ENCODE results near the gene AKIRIN2. TPM values are rescaled to one million over a fixed set of nuclear protein-coding genes. Genes with fewer than 3 reads are reported as not detected.

AKIRIN2 gene
- total RNA-seq, 1 experiment from 2014 or later: 47.0 TPM

DNA sequence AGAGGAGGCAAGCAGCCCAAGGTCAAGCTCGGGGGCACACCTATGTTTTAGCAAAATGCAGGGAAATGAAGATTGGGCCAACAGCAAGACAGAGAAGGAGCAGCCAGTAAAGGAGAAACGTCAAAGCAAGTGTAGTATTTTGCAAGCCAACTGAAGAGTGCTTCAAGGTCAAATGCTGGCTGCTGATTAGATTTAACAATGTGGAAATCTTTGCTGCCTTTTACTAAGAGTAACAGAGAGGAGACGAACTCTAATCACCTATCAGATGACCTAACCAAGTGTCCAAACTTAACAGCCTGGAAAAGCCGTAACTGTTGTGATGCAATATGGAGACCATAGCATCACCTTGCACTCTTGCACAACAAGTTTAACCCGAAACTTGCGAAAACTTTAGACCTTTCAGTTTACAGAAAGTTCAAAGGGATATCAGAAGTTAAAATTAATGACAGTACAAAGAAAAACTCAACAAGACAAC, 30.4 kb downstream of the AKIRIN2 start:
- no peak overlapping the region for H3K9ac ChIP-seq (ENCODE audit: low read length)
- 0 out of 2 replicates have a peak, but pooled peaks cover 3% of the 10 kb centered on the region for H4K20me1 ChIP-seq (ENCODE audit: insufficient read depth, low read depth, low read length)
- no peak overlapping the region for H3K27ac ChIP-seq (ENCODE audit: low read length)
- no peaks in the 10 kb centered on the region for H3K79me2 ChIP-seq (ENCODE audit: low read length)
- H3K4me2 ChIP-seq (ENCODE audit: low read depth, low read length, poor library complexity, severe bottlenecking): no peak overlapping the region
- no peak overlapping the region for H2AFZ ChIP-seq (ENCODE audit: low read length)
- H3K4me3 ChIP-seq (ENCODE audit: low read length): no peak overlapping the region
- no peaks in the 10 kb centered on the region for H3K4me1 ChIP-seq (ENCODE audit: low read length)
- no peaks in the 10 kb centered on the region for H3K9me2 ChIP-seq (replicated peaks; ENCODE audit: insufficient read depth, low read length)
- no peaks in the 10 kb centered on the region for H3K27me3 ChIP-seq (ENCODE audit: low read length)
- no peak for DNase-seq
- peaks cover 48% of the 10 kb centered on the region for H3K36me3 ChIP-seq (ENCODE audit: insufficient read depth, low read length)
- no peaks in the 10 kb centered on the region for H3K9me3 ChIP-seq (ENCODE audit: low read length)

- H3K4me2 ChIP-seq (ENCODE audit: low read depth, low read length, poor library complexity, severe bottlenecking): no peak overlapping the region
- DNase-seq: no peak
- no peaks in the 10 kb centered on the region for H3K9me2 ChIP-seq (replicated peaks; ENCODE audit: insufficient read depth, low read length)
- no peak overlapping the region for H2AFZ ChIP-seq (ENCODE audit: low read length)
- H3K9ac ChIP-seq (ENCODE audit: low read length): no peak overlapping the region
- no peaks in the 10 kb centered on the region for H4K20me1 ChIP-seq (ENCODE audit: insufficient read depth, low read depth, low read length)
- no peaks in the 10 kb centered on the region for H3K79me2 ChIP-seq (ENCODE audit: low read length)
- H3K4me3 ChIP-seq (ENCODE audit: low read length): no peak overlapping the region
- H3K4me1 ChIP-seq (ENCODE audit: low read length): no peaks in the 10 kb centered on the region
- H3K36me3 ChIP-seq (ENCODE audit: insufficient read depth, low read length): peaks cover 47% of the 10 kb centered on the region
- H3K27me3 ChIP-seq (ENCODE audit: low read length): no peaks in the 10 kb centered on the region
- H3K27ac ChIP-seq (ENCODE audit: low read length): no peak overlapping the region
- no peaks in the 10 kb centered on the region for H3K9me3 ChIP-seq (ENCODE audit: low read length)
Measured at GRCh38 chr6:87670707-87671106, 31.3 kb downstream of the AKIRIN2 start.

DNA sequence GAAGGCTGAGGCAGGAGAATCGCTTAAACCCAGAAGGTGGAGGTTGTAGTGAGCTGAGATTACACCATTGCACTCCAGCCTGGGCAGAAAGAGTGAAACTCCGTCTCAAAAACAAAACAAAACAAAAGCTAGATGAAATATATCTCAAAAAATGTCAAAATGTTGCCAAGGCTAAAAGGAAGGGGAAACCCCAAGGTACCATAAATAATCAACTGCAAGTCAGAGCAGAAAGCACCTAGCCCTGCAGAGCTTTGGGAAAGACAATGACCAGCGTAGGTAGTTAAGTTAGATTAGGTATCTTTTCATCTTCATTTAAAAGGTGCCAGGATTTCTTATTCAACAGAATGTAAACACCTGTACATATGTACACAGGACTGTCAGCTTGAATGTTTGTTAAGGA, 33.0 kb downstream of the AKIRIN2 start:
- no peak overlapping the region for H3K27ac ChIP-seq (ENCODE audit: low read length)
- no peaks in the 10 kb centered on the region for H3K9me3 ChIP-seq (ENCODE audit: low read length)
- no peaks in the 10 kb centered on the region for H3K79me2 ChIP-seq (ENCODE audit: low read length)
- H3K27me3 ChIP-seq (ENCODE audit: low read length): no peaks in the 10 kb centered on the region
- H3K9ac ChIP-seq (ENCODE audit: low read length): no peak overlapping the region
- H4K20me1 ChIP-seq (ENCODE audit: insufficient read depth, low read depth, low read length): no peaks in the 10 kb centered on the region
- peaks cover 38% of the 10 kb centered on the region for H3K36me3 ChIP-seq (ENCODE audit: insufficient read depth, low read length)
- no peaks in the 10 kb centered on the region for H3K4me1 ChIP-seq (ENCODE audit: low read length)
- H2AFZ ChIP-seq (ENCODE audit: low read length): no peak overlapping the region
- H3K9me2 ChIP-seq (replicated peaks; ENCODE audit: insufficient read depth, low read length): no peaks in the 10 kb centered on the region
- H3K4me3 ChIP-seq (ENCODE audit: low read length): no peak overlapping the region
- no peak overlapping the region for H3K4me2 ChIP-seq (ENCODE audit: low read depth, low read length, poor library complexity, severe bottlenecking)
- DNase-seq: no peak

GRCh38 chr6:87668013-87668412, 34.0 kb downstream of the AKIRIN2 start:
- no peak overlapping the region for H2AFZ ChIP-seq (ENCODE audit: low read length)
- H3K4me3 ChIP-seq (ENCODE audit: low read length): no peak overlapping the region
- DNase-seq: no peak
- no peaks in the 10 kb centered on the region for H3K9me3 ChIP-seq (ENCODE audit: low read length)
- no peak overlapping the region for H3K4me2 ChIP-seq (ENCODE audit: low read depth, low read length, poor library complexity, severe bottlenecking)
- H3K9ac ChIP-seq (ENCODE audit: low read length): no peak overlapping the region
- peaks cover 38% of the 10 kb centered on the region for H3K36me3 ChIP-seq (ENCODE audit: insufficient read depth, low read length)
- no peaks in the 10 kb centered on the region for H3K4me1 ChIP-seq (ENCODE audit: low read length)
- H3K79me2 ChIP-seq (ENCODE audit: low read length): no peaks in the 10 kb centered on the region
- no peaks in the 10 kb centered on the region for H3K9me2 ChIP-seq (replicated peaks; ENCODE audit: insufficient read depth, low read length)
- H4K20me1 ChIP-seq (ENCODE audit: insufficient read depth, low read depth, low read length): no peaks in the 10 kb centered on the region
- no peaks in the 10 kb centered on the region for H3K27me3 ChIP-seq (ENCODE audit: low read length)
- H3K27ac ChIP-seq (ENCODE audit: low read length): no peak overlapping the region

DNA sequence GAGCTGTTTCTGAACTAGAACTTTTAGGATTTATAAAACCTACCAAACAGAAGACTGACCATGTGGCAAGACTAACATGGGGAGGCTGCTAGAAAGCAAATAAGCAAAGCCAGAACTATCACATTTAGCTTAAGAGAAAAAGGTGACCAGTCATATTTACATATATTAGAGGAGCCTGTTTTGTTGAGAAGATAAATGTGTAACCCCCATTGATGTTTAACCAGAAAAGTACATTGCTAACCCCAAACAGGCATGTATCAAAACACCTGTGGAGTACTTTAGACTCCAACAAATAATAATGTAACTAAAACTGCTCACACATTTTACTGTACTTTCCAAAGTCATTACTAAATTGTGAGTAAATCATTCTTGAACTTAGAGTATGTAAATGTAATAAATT, 35.0 kb downstream of the AKIRIN2 start:
- Histone ChIP-seq H2AFZ (ENCODE audit: low read length) (no peak overlapping the region), H3K9ac (ENCODE audit: low read length) (no peak overlapping the region), H3K27me3 (ENCODE audit: low read length) (no peaks in the 10 kb centered on the region), H3K9me3 (ENCODE audit: low read length) (no peaks in the 10 kb centered on the region), H3K9me2 (replicated peaks; ENCODE audit: insufficient read depth, low read length) (no peaks in the 10 kb centered on the region), H3K4me1 (ENCODE audit: low read length) (no peaks in the 10 kb centered on the region), H3K27ac (ENCODE audit: low read length) (no peak overlapping the region), H3K79me2 (ENCODE audit: low read length) (no peaks in the 10 kb centered on the region), H3K36me3 (ENCODE audit: insufficient read depth, low read length) (peaks cover 30% of the 10 kb centered on the region), H3K4me3 (ENCODE audit: low read length) (no peak overlapping the region), H3K4me2 (ENCODE audit: low read depth, low read length, poor library complexity, severe bottlenecking) (no peak overlapping the region), H4K20me1 (ENCODE audit: insufficient read depth, low read depth, low read length) (no peaks in the 10 kb centered on the region)
- no peak for DNase-seq

DNA sequence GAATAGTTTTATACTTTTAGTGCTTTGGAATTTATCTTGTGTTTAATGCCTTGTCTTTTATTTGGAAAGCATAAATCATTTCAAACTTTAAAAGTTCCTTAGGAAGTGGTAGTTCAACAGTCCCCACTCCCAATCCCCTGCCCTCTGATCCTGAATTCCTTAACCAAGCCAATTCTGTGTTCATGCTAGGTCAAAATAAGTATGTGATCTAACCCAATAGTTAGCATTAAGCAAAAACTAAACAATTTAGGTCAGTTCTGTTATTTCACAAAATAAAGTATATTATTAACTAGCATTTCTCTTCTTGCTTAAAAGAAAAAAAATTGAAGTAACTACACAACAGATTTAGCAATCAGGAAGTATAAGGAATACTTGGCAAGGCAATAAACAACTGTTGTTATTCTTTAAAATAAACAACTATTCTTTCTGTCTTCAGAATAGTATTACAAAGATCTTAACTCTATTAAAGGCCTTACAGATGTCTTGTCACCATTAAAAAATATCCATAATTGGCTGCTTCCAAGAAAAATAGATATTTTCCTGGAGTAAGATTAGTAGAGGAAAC, 37.0 kb downstream of the AKIRIN2 start:
- H3K27ac ChIP-seq (ENCODE audit: low read length): no peak overlapping the region
- no peak overlapping the region for H3K4me2 ChIP-seq (ENCODE audit: low read depth, low read length, poor library complexity, severe bottlenecking)
- no peaks in the 10 kb centered on the region for H3K27me3 ChIP-seq (ENCODE audit: low read length)
- no peaks in the 10 kb centered on the region for H3K79me2 ChIP-seq (ENCODE audit: low read length)
- H3K9me2 ChIP-seq (replicated peaks; ENCODE audit: insufficient read depth, low read length): no peaks in the 10 kb centered on the region
- H3K9ac ChIP-seq (ENCODE audit: low read length): no peak overlapping the region
- no peak for DNase-seq
- no peaks in the 10 kb centered on the region for H3K9me3 ChIP-seq (ENCODE audit: low read length)
- peaks cover 28% of the 10 kb centered on the region for H3K36me3 ChIP-seq (ENCODE audit: insufficient read depth, low read length)
- no peaks in the 10 kb centered on the region for H3K4me1 ChIP-seq (ENCODE audit: low read length)
- H3K4me3 ChIP-seq (ENCODE audit: low read length): no peak overlapping the region
- no peaks in the 10 kb centered on the region for H4K20me1 ChIP-seq (ENCODE audit: insufficient read depth, low read depth, low read length)
- H2AFZ ChIP-seq (ENCODE audit: low read length): no peak overlapping the region

DNA sequence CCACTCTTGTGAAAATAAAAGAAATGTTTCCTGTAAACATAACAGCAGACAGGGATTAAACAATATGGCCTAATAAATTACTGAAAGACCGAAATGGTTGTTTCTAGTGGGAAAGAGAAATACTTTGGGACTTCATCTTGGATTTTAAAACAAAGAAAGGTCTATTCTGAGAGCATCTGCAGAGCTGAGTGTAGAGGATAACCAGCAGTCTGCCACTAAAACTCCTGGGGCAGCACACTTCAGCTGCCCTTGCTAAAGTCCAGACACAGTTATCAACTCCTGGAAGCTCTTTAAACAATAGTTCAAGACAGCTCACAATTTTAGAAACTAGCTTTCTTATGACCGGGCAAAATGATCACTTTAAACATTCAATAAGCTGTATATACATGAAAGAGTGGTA, 38.6 kb downstream of the AKIRIN2 start:
- Histone ChIP-seq H3K9me2 (replicated peaks; ENCODE audit: insufficient read depth, low read length) (no peaks in the 10 kb centered on the region), H2AFZ (ENCODE audit: low read length) (no peak overlapping the region), H3K27ac (ENCODE audit: low read length) (no peak overlapping the region), H3K27me3 (ENCODE audit: low read length) (no peaks in the 10 kb centered on the region), H3K36me3 (ENCODE audit: insufficient read depth, low read length) (peaks cover 27% of the 10 kb centered on the region), H3K4me3 (ENCODE audit: low read length) (no peak overlapping the region), H3K9me3 (ENCODE audit: low read length) (no peaks in the 10 kb centered on the region), H4K20me1 (ENCODE audit: insufficient read depth, low read depth, low read length) (no peaks in the 10 kb centered on the region), H3K79me2 (ENCODE audit: low read length) (no peaks in the 10 kb centered on the region), H3K9ac (ENCODE audit: low read length) (no peak overlapping the region), H3K4me2 (ENCODE audit: low read depth, low read length, poor library complexity, severe bottlenecking) (no peak overlapping the region), H3K4me1 (ENCODE audit: low read length) (no peaks in the 10 kb centered on the region)
- no peak for DNase-seq

- H3K4me1 ChIP-seq (ENCODE audit: low read length): no peaks in the 10 kb centered on the region
- no peak overlapping the region for H3K4me2 ChIP-seq (ENCODE audit: low read depth, low read length, poor library complexity, severe bottlenecking)
- H3K9me2 ChIP-seq (replicated peaks; ENCODE audit: insufficient read depth, low read length): no peaks in the 10 kb centered on the region
- no peak overlapping the region for H3K4me3 ChIP-seq (ENCODE audit: low read length)
- H3K79me2 ChIP-seq (ENCODE audit: low read length): no peaks in the 10 kb centered on the region
- no peaks in the 10 kb centered on the region for H3K9me3 ChIP-seq (ENCODE audit: low read length)
- peaks cover 33% of the 10 kb centered on the region for H3K36me3 ChIP-seq (ENCODE audit: insufficient read depth, low read length)
- no peak for DNase-seq
- no peaks in the 10 kb centered on the region for H4K20me1 ChIP-seq (ENCODE audit: insufficient read depth, low read depth, low read length)
- H3K9ac ChIP-seq (ENCODE audit: low read length): no peak overlapping the region
- no peak overlapping the region for H3K27ac ChIP-seq (ENCODE audit: low read length)
- H3K27me3 ChIP-seq (ENCODE audit: low read length): no peaks in the 10 kb centered on the region
- H2AFZ ChIP-seq (ENCODE audit: low read length): no peak overlapping the region
Measured at GRCh38 chr6:87661503-87661902, 40.5 kb downstream of the AKIRIN2 start.

Data from Karpas-422 (cell line).